NCI-H1436 treated with DMSO at 0.1 percent for 48 hours (cell line): ENCODE results near the gene RGL2.
"Not testable (repeated sequence)": the region's sequence is repeated elsewhere in the genome, so short reads cannot be mapped to it uniquely, and the experiment has no call there.

Source experiments
- DNase-seq: peaks from one replicate; lab custom pipeline; 2025; lab: John Stamatoyannopoulos, UW

RGL2 gene

GRCh38 chr6:33292996-33293682, 5.6 kb downstream of the RGL2 start:
- DNase-seq: no peak

- DNase-seq: no peak
Observed at GRCh38 chr6:33290459-33290858, 8.3 kb downstream of the RGL2 start.

GRCh38 chr6:33289784-33290315, 8.9 kb downstream of the RGL2 start:
- no peak for DNase-seq

GRCh38 chr6:33288921-33289783, 9.6 kb downstream of the RGL2 start, which contains the start of the genes PFDN6 and WDR46:
TSS of gene PFDN6 (plus strand) at chr6:33289601. CDS start at chr6:33289857, 256 bp downstream.
TSS of gene WDR46 (minus strand) at chr6:33289239. CDS start at chr6:33289170, 69 bp downstream.
- peak; percentile 87 for DNase-seq

GRCh38 chr6:33288141-33288920, 10.4 kb downstream of the RGL2 start:
- DNase-seq: no peak

GRCh38 chr6:33286946-33287914, 11.5 kb downstream of the RGL2 start:
- no peak for DNase-seq

- not testable (repeated sequence) for DNase-seq
Observed at GRCh38 chr6:33285214-33285613, 13.5 kb downstream of the RGL2 start.

GRCh38 chr6:33280539-33280938, 18.2 kb downstream of the RGL2 start:
- DNase-seq: no peak

GRCh38 chr6:33279971-33280511, 18.7 kb downstream of the RGL2 start:
- DNase-seq: no peak

GRCh38 chr6:33279257-33279695, 19.5 kb downstream of the RGL2 start:
- DNase-seq: no peak

GRCh38 chr6:33278810-33279209, 19.9 kb downstream of the RGL2 start:
- no peak for DNase-seq

GRCh38 chr6:33278392-33278741, 20.4 kb downstream of the RGL2 start:
- DNase-seq: no peak

- DNase-seq: no peak
Observed at GRCh38 chr6:33277663-33278391, 20.9 kb downstream of the RGL2 start.

- DNase-seq: no peak
Observed at GRCh38 chr6:33276864-33277662, 21.7 kb downstream of the RGL2 start, which contains the start of gene B3GALT4. TSS of gene B3GALT4 (plus strand) at chr6:33277123. CDS start at chr6:33277420, 297 bp downstream.

- no peak for DNase-seq
Observed at GRCh38 chr6:33276581-33276863, 22.2 kb downstream of the RGL2 start.

- not testable (repeated sequence) for DNase-seq
Observed at GRCh38 chr6:33275795-33276580, 22.8 kb downstream of the RGL2 start.

- no peak for DNase-seq
Observed at GRCh38 chr6:33273924-33274902, 24.5 kb downstream of the RGL2 start.
